GM12878 (cell line): Measurements from ENCODE around the gene SPRING1. TPM values are rescaled to one million over a fixed set of nuclear protein-coding genes. Genes with fewer than 3 reads are reported as not detected.

ENCODE experiments used
- ATAC-seq: fragments of 200-7000 bp; cut with Tn5 transposase; 3 replicates; pipeline ENCODE4 v1.9.1; 2020; ENCODE audit warnings: mild to moderate bottlenecking, moderate library complexity
- BruUV-seq: library from RNA; stranded (reverse); fragments of 400-500 nt; replicated peaks from 2 replicates; lab custom pipeline; 2021; lab: Mats Ljungman, UMichigan
- CTCF ChIA-PET: fragments of 300-600 bp; sonication (Branson Sonifier 250); formaldehyde crosslinking; extraction: SDS; loops from one replicate; lab custom pipeline; 2021; ENCODE audit warnings: inconsistent platforms; lab: Yijun Ruan, JAX
- POLR2A ChIA-PET: fragments of 350-600 bp; formaldehyde crosslinking; extraction: SDS; loops from one replicate; lab custom pipeline; 2021; ENCODE audit warnings: inconsistent platforms; lab: Charles Lee
- RAD21 ChIA-PET: fragments of 300-600 bp; sonication (Branson Sonifier 250); formaldehyde crosslinking; loops from one replicate; lab custom pipeline; 2023; ENCODE audit warnings: antibody characterized with exemption; ENCODE audit not compliant: unreplicated experiment; lab: Charles Lee
- SMC1A ChIA-PET: fragments of 300-600 bp; sonication (Branson Sonifier 250); formaldehyde crosslinking; loops from one replicate; lab custom pipeline; 2023; ENCODE audit not compliant: unreplicated experiment, uncharacterized antibody; lab: Charles Lee
- DNase-seq: peaks from one replicate; pipeline ENCODE4 v3.0.0-alpha.2; 2011; ENCODE audit warnings: low read depth, low spot score
- FAIRE-seq: peaks from 3 replicates; lab custom pipeline; 2011; peaks lifted over from hg19 to GRCh38; lab: Jason Lieb, UNC
- H2AFZ ChIP-seq: 2 replicates; pipeline ENCODE4 v1.6.0; 2011; ENCODE audit warnings: low read depth, low read length, control low read depth; ENCODE audit not compliant: control insufficient read depth
- H3K27ac ChIP-seq: 2 replicates; pipeline ENCODE4 v1.5.1; 2011; ENCODE audit warnings: control low read depth; ENCODE audit not compliant: control insufficient read depth, insufficient read depth
- H3K27me3 ChIP-seq, 2 experiments: replicated peaks in 1 of 2; 2 replicates each; pipeline versions ENCODE4 v1.6.0 to v1.6.1; 2011; ENCODE audit warnings: low read length in 1 of 2; ENCODE audit not compliant: control insufficient read depth in 2 of 2, insufficient read depth in 2 of 2
- H3K36me3 ChIP-seq, 2 experiments: 2 replicates each; pipeline ENCODE4 v1.5.1; 2011; ENCODE audit warnings: low read length in 1 of 2; ENCODE audit not compliant: control insufficient read depth in 2 of 2, insufficient read depth in 2 of 2
- H3K4me1 ChIP-seq: 2 replicates; pipeline ENCODE4 v1.6.1; 2011; ENCODE audit warnings: mild to moderate bottlenecking, low read length, moderate library complexity, mixed read lengths; ENCODE audit not compliant: control insufficient read depth, insufficient read depth
- H3K4me2 ChIP-seq: 2 replicates; pipeline ENCODE4 v1.6.0; 2011; ENCODE audit warnings: control low read depth; ENCODE audit not compliant: control insufficient read depth, insufficient read depth
- H3K4me3 ChIP-seq: fragments of 200-600 bp; sonication (generic); 2 replicates; pipeline ENCODE4 v1.5.1; 2016
- H3K79me2 ChIP-seq: 2 replicates; pipeline ENCODE4 v1.6.0; 2011; ENCODE audit warnings: low read length; ENCODE audit not compliant: control insufficient read depth, insufficient read depth
- H3K9ac ChIP-seq: 2 replicates; pipeline ENCODE4 v1.8.0; 2011; ENCODE audit warnings: low read length, control low read depth, mixed read lengths; ENCODE audit not compliant: control insufficient read depth, insufficient read depth
- H3K9me3 ChIP-seq: replicated peaks from 3 replicates; pipeline ENCODE4 v1.5.1; 2011; ENCODE audit warnings: mild to moderate bottlenecking, low read length; ENCODE audit not compliant: control insufficient read depth, insufficient read depth
- H4K20me1 ChIP-seq: 2 replicates; pipeline ENCODE4 v1.6.0; 2011; ENCODE audit not compliant: control insufficient read depth, insufficient read depth
- BMI1 ChIP-seq: fragments of 450-650 bp; IDR thresholded peaks from 2 replicates; pipeline ENCODE4 v1.6.1; 2016; ENCODE audit warnings: mild to moderate bottlenecking, moderate library complexity, borderline replicate concordance
- CHD2 ChIP-seq: IDR thresholded peaks from 2 replicates; pipeline ENCODE4 v1.6.1; 2011; ENCODE audit warnings: low read depth, low read length, improper control_type of control experiment, borderline replicate concordance
- IRF5 ChIP-seq: fragments of 450-650 bp; IDR thresholded peaks from 2 replicates; pipeline ENCODE4 v1.6.1; 2017; ENCODE audit warnings: borderline replicate concordance
- KAT2A ChIP-seq: conservative IDR thresholded peaks from 2 replicates; pipeline ENCODE4 v1.6.1; 2011; ENCODE audit warnings: low read depth, low read length; ENCODE audit not compliant: control insufficient read depth
- POLR2A ChIP-seq: IDR thresholded peaks from 2 replicates; pipeline ENCODE4 v1.6.1; 2011; ENCODE audit warnings: low read depth, mild to moderate bottlenecking, low read length
- RELA ChIP-seq: fragments of 450-650 bp; IDR thresholded peaks from 2 replicates; pipeline ENCODE4 v1.8.0; 2014; ENCODE audit warnings: borderline replicate concordance; ENCODE audit not compliant: partially characterized antibody
- REST ChIP-seq: IDR thresholded peaks from 2 replicates; pipeline ENCODE4 v1.6.1; 2012; ENCODE audit warnings: mild to moderate bottlenecking, low read depth, low read length
- ZBTB11 ChIP-seq: fragments of 450-650 bp; formaldehyde crosslinking; IDR thresholded peaks from 2 replicates; pipeline ENCODE4 v1.5.0; 2022; ENCODE audit warnings: mild to moderate bottlenecking, missing genetic modification characterization
- ZZZ3 ChIP-seq: IDR thresholded peaks from 2 replicates; pipeline ENCODE4 v1.6.1; 2011; ENCODE audit warnings: low read depth; ENCODE audit not compliant: control insufficient read depth, insufficient read length
- WGBS: methylation state at CpG from one replicate; pipeline ENCODE4 v1.1.6; 2016; ENCODE audit warnings: low lambda C conversion rate; ENCODE audit not compliant: insufficient replicate concordance, insufficient coverage; ENCODE audit errors: missing lambda C conversion rate; 5-methylcytosine and 5-hydroxymethylcytosine counted together
- in situ Hi-C: fragments of 300-500 bp; cut with MboI; formaldehyde crosslinking; loops from 9 replicates; pipeline ENCODE4 v1.14.3; 2018; ENCODE audit warnings: mixed read lengths
- intact Hi-C: fragments of 100-400 bp; cut with micrococcal nuclease; formaldehyde crosslinking; loops from one replicate; pipeline ENCODE4 v1.14.2; 2022; ENCODE audit not compliant: unreplicated experiment
- polyA plus RNA-seq, 11 experiments: library from polyadenylated mRNA; depleted of rRNA in 4 of 11; unstranded in 6 of 11; stranded (reverse) in 5 of 11; fragments of >200 nt; fragmentation: Nextera tagmentation in 4 of 11; fragmentation: Illumina TruSeq in 1 of 11; extraction: Ambion mirVana in 4 of 11; extraction: Trizol in 1 of 11; gene quantifications; 1 replicate in 1 of 11; 2 replicates in 10 of 11; pipeline versions ENCODE4 v1.2.1 to v1.2.3, GENCODE V29; 2011 to 2016; ENCODE audit warnings: inconsistent platforms in 2 of 11, missing spikeins in 2 of 11, low read depth in 1 of 11
- total RNA-seq, 4 experiments: library from RNA; depleted of rRNA in 3 of 4; stranded (reverse); fragments of >200 nt in 3 of 4; fragmentation: Illumina TruSeq in 1 of 4; extraction: Trizol in 1 of 4; gene quantifications; 2 replicates each; pipeline versions ENCODE4 v1.2.1 to v1.2.3, GENCODE V29; 2013 to 2021

The SPRING1 gene
- total and polyA plus RNA-seq, 10 of the 15 experiments (the other 5 are each of a cell fraction or from before 2014, with no cell fraction given), result 2.5 to 25.7 (median 14.3) TPM

- TF ChIP-seq REST, result no peak
Measured at GRCh38 chr12:116745554-116745953, 7.7 kb upstream of the SPRING1 start (continued).

- in situ Hi-C loops (no loop called here), intact Hi-C loops (no loop called here)
- Histone ChIP-seq H3K9ac (no peak overlapping the region), H3K4me1 (no peaks in the 10 kb centered on the region), H2AFZ (no peak overlapping the region), H3K36me3 (no peaks in the 10 kb centered on the region; a peak in 1 of 4 replicates), H3K4me2 (no peak overlapping the region), H4K20me1 (no peaks in the 10 kb centered on the region), H3K4me3 (no peak overlapping the region), H3K27me3 (no peaks in the 10 kb centered on the region), H3K79me2 (no peaks in the 10 kb centered on the region), H3K27ac (no peak overlapping the region), H3K9me3 (no peaks in the 10 kb centered on the region)
- TF ChIP-seq ZZZ3 (no peak), POLR2A (no peak), IRF5 (no peak), CHD2 (no peak), RELA (no peak), BMI1 (no peak), ZBTB11 (CRISPR knock-in tag) (no peak), KAT2A (no peak)
- 83% methylated on average over 3 of the region's 3 CpGs for WGBS
- POLR2A ChIA-PET, result interaction anchor here (0.5 kb wide), 1 partner anchor 24 kb away, joined by 3 read pairs; no protein-coding TSS in a partner anchor
- no TSS peak for BruUV-seq
- RAD21 ChIA-PET, result no interaction called here
- ATAC-seq (no peak), FAIRE-seq (no peak), DNase-seq (no peak)
- SMC1A ChIA-PET, result interaction anchor here (1.3 kb wide), 1 partner anchor 15 kb away, joined by 3 read pairs; no protein-coding TSS in a partner anchor
- CTCF ChIA-PET, result interaction anchor here (2.2 kb wide), 1 partner anchor 15 kb away, joined by 8 read pairs; no protein-coding TSS in a partner anchor
Measured at GRCh38 chr12:116744766-116745165, 6.9 kb upstream of the SPRING1 start.
